ENCODE results near the gene REL.

DNA sequence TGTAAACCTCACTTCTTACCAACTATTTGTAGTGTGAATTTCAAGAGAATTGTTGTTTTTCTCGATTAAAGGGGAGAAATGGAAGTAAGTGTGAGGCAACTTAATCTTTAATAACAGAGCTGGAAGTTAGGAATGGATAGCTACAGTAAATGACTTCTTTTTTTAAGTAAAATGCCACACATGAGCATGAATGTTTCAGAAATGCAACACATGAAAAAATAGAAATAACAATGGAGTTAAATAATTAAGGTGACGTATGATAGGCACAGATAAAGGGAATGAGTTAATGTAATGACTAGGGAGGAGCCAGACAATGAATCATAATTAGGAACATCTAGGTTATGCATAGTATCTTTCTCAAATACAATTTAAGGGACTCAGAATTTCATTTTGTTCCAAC is 3.4 kb downstream of the REL start:
- TF ChIP-seq POLR2AphosphoS5 (IDR thresholded peaks at IDR 0.05; ENCODE audit: low read depth, low read length) (no peak), REST (IDR thresholded peaks at IDR 0.05; ENCODE audit: insufficient read depth in 1 of 2, low read depth in 2 of 2, low read length in 2 of 2) (no peak), TAF1 (IDR thresholded peaks at IDR 0.05; ENCODE audit: borderline replicate concordance, insufficient read depth, low read length) (no peak), SIN3A (IDR thresholded peaks at IDR 0.05; ENCODE audit: borderline replicate concordance, insufficient read depth, low read length) (no peak)
